ENCODE measurements around the gene SEH1L.

DNA sequence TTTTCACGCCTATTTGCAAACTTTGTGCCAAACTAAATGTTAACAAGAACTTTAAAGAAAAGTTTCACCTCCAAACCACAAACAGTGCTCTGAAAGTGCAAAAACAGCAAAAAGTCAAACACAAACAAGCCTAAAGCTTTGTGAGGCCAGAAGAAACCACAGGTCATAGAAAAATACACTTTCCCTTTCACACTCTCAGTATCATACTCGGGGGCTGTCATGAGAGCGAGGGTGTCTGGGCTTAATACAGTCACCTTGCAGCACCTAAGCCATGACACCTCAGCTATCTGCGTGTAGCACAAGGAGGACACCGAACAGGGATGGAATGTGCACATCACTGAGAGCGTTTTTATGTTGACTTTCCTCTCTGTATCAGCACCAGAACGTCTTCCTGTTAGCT is 26.6 kb upstream of the SEH1L start:
- TF ChIP-seq RBAK (tag by site-specific recombination; IDR thresholded peaks at IDR 0.05) (no peak), YY1 (tag by site-specific recombination; IDR thresholded peaks at IDR 0.05) (no peak), ZNF274 (IDR thresholded peaks at IDR 0.05; ENCODE audit: low read length) (no peak), ZNF274 (tag by site-specific recombination; IDR thresholded peaks at IDR 0.05; ENCODE audit: borderline replicate concordance) (no peak)

All from HEK293 (cell line).